HCT116 (cell line): ENCODE measurements around the gene AADAT. TPM values are rescaled to one million over a fixed set of nuclear protein-coding genes. Genes with fewer than 3 reads are reported as not detected.

Source experiments
- ATAC-seq: fragments of 200-7000 bp; cut with Tn5 transposase; 2 replicates; pipeline ENCODE4 v1.9.1; 2020; ENCODE audit warnings: mild to moderate bottlenecking, moderate library complexity
- BruUV-seq: library from RNA; stranded (reverse); fragments of 400-500 nt; replicated peaks from 2 replicates; lab custom pipeline; 2021; lab: Mats Ljungman, UMichigan
- CTCF ChIA-PET: fragments of 300-600 bp; sonication (Branson Sonifier 250); formaldehyde crosslinking; loops from one replicate; lab custom pipeline; 2021; ENCODE audit warnings: antibody characterized with exemption; lab: Charles Lee
- POLR2A ChIA-PET: fragments of 300-600, 350-600 bp; sonication (Branson Sonifier 250); formaldehyde crosslinking; loops from one replicate; lab custom pipeline; 2021; ENCODE audit warnings: antibody characterized with exemption; lab: Charles Lee
- RAD21 ChIA-PET, 2 experiments: fragments of 300-600 bp; sonication (Branson Sonifier 250); formaldehyde crosslinking; loops; one replicate each; lab custom pipeline; 2023; ENCODE audit warnings: low total read pairs in 2 of 2; ENCODE audit not compliant: uncharacterized antibody in 2 of 2, unreplicated experiment in 2 of 2, low non-redundant PET in 1 of 2; lab: Charles Lee
- DNase-seq: peaks from one replicate; pipeline ENCODE4 v3.0.0-alpha.2; 2010; ENCODE audit warnings: low read depth, low spot score
- H2AFZ ChIP-seq: fragments of 200-600 bp; shearing (Covaris generic), sonication (generic); 2 replicates; pipeline ENCODE4 v1.6.1; 2017; ENCODE audit warnings: low read depth, mixed run types, mixed read lengths, antibody characterized with exemption, low read length; ENCODE audit not compliant: poor library complexity, severe bottlenecking
- H3K27ac ChIP-seq: 2 replicates; pipeline ENCODE4 v1.5.1; 2012; ENCODE audit warnings: low read depth, low read length
- H3K27me3 ChIP-seq: fragments of 200-600 bp; sonication (generic); 2 replicates; pipeline ENCODE4 v1.6.1; 2016; ENCODE audit warnings: mixed run types, low read length, mixed read lengths; ENCODE audit not compliant: insufficient read depth
- H3K36me3 ChIP-seq, 2 experiments: fragments of 200-500 bp in 1 of 2; fragments of 200-600 bp in 1 of 2; sonication (Bioruptor generic) in 1 of 2; sonication (generic) in 1 of 2; 2 replicates each; pipeline versions ENCODE4 v1.5.1 to v1.6.1; 2014 to 2016; ENCODE audit warnings: low read length in 2 of 2, inconsistent platforms in 1 of 2, mixed read lengths in 1 of 2, mixed run types in 1 of 2; ENCODE audit not compliant: insufficient read depth in 2 of 2, control insufficient read depth in 1 of 2
- H3K4me1 ChIP-seq, 2 experiments: fragments of 200-600 bp in 1 of 2; sonication (generic) in 1 of 2; 2 replicates each; pipeline versions ENCODE4 v1.5.1 to v1.6.1; 2012 to 2017; ENCODE audit warnings: low read length in 2 of 2, inconsistent platforms in 1 of 2, mild to moderate bottlenecking in 1 of 2, mixed read lengths in 1 of 2, mixed run types in 1 of 2, moderate library complexity in 1 of 2; ENCODE audit not compliant: insufficient read depth in 2 of 2, control insufficient read depth in 1 of 2
- H3K4me2 ChIP-seq: fragments of 200-600 bp; sonication (generic); 2 replicates; pipeline ENCODE4 v1.6.1; 2017; ENCODE audit warnings: mixed run types, low read length, mixed read lengths
- H3K4me3 ChIP-seq, 2 experiments: fragments of 200-600 bp in 1 of 2; sonication (generic) in 1 of 2; replicated peaks in 1 of 2; 2 replicates each; pipeline ENCODE4 v1.5.1; 2011 to 2016; ENCODE audit warnings: low read length in 2 of 2, control low read depth in 1 of 2, low read depth in 1 of 2, mild to moderate bottlenecking in 1 of 2, mixed read lengths in 1 of 2, mixed run types in 1 of 2
- H3K79me2 ChIP-seq: fragments of 200-600 bp; sonication (generic); 2 replicates; pipeline ENCODE4 v1.6.1; 2017; ENCODE audit warnings: mild to moderate bottlenecking, mixed run types, low read length, moderate library complexity, mixed read lengths; ENCODE audit not compliant: insufficient read depth
- H3K9ac ChIP-seq: fragments of 200-600 bp; sonication (generic); 2 replicates; pipeline ENCODE4 v1.6.1; 2016; ENCODE audit warnings: low read length, mixed read lengths
- H3K9me2 ChIP-seq: fragments of 200-600 bp; sonication (generic), shearing (Covaris generic); 2 replicates; pipeline ENCODE4 v1.6.1; 2017; ENCODE audit warnings: mixed run types, mild to moderate bottlenecking, moderate library complexity; ENCODE audit not compliant: insufficient read depth
- H3K9me3 ChIP-seq, 2 experiments: fragments of 200-500 bp in 1 of 2; fragments of 200-600 bp in 1 of 2; sonication (Bioruptor generic) in 1 of 2; sonication (generic) in 1 of 2; 2 replicates each; pipeline ENCODE4 v1.6.1; 2014 to 2017; ENCODE audit warnings: low read length in 2 of 2, mixed read lengths in 2 of 2, inconsistent platforms in 1 of 2, low read depth in 1 of 2, mild to moderate bottlenecking in 1 of 2, mixed run types in 1 of 2, moderate library complexity in 1 of 2; ENCODE audit not compliant: control insufficient read depth in 1 of 2, insufficient read depth in 1 of 2
- H4K20me1 ChIP-seq: fragments of 200-600 bp; sonication (generic), shearing (Covaris generic); 2 replicates; pipeline ENCODE4 v1.6.1; 2017; ENCODE audit warnings: mixed run types, mild to moderate bottlenecking, moderate library complexity; ENCODE audit not compliant: insufficient read depth
- ATF3 ChIP-seq: IDR thresholded peaks from 2 replicates; pipeline ENCODE4 v1.6.1; 2012
- CBX3 ChIP-seq: IDR thresholded peaks from 2 replicates; pipeline ENCODE4 v1.6.1; 2012; ENCODE audit warnings: low read depth
- CEBPB ChIP-seq: IDR thresholded peaks from 2 replicates; pipeline ENCODE4 v1.6.1; 2012; ENCODE audit warnings: low read depth
- EGR1 ChIP-seq: IDR thresholded peaks from 2 replicates; pipeline ENCODE4 v1.6.1; 2012; ENCODE audit warnings: low read depth
- ELF1 ChIP-seq: IDR thresholded peaks from 2 replicates; pipeline ENCODE4 v1.6.1; 2012; ENCODE audit warnings: low read depth, borderline replicate concordance
- EZH2 ChIP-seq: fragments of 200-600 bp; sonication (generic); IDR thresholded peaks from 2 replicates; pipeline ENCODE4 v1.6.1; 2017; ENCODE audit warnings: antibody characterized with exemption, mixed run types
- EZH2phosphoT487 ChIP-seq: fragments of 200-600 bp; IDR thresholded peaks from 2 replicates; pipeline ENCODE4 v1.6.1; 2018; ENCODE audit warnings: antibody characterized with exemption, borderline replicate concordance
- FOSL1 ChIP-seq: IDR thresholded peaks from 2 replicates; pipeline ENCODE4 v1.6.1; 2012; ENCODE audit warnings: low read depth
- JUND ChIP-seq: IDR thresholded peaks from 2 replicates; pipeline ENCODE4 v1.6.1; 2012
- RAD21 ChIP-seq: IDR thresholded peaks from 2 replicates; pipeline ENCODE4 v1.6.1; 2012; ENCODE audit warnings: low read depth, mild to moderate bottlenecking
- SIN3A ChIP-seq: IDR thresholded peaks from 2 replicates; pipeline ENCODE4 v1.6.1; 2012; ENCODE audit warnings: low read depth
- SP1 ChIP-seq: IDR thresholded peaks from 2 replicates; pipeline ENCODE4 v1.6.1; 2012; ENCODE audit warnings: low read depth
- SRF ChIP-seq: IDR thresholded peaks from 2 replicates; pipeline ENCODE4 v1.6.1; 2012; ENCODE audit warnings: low read depth
- TCF7L2 ChIP-seq: IDR thresholded peaks from 2 replicates; pipeline ENCODE4 v1.7.0; 2011; ENCODE audit warnings: borderline replicate concordance, inconsistent platforms; ENCODE audit not compliant: insufficient read depth, insufficient read length; ENCODE audit errors: extremely low read depth
- YY1 ChIP-seq: IDR thresholded peaks from 2 replicates; pipeline ENCODE4 v1.6.1; 2011; ENCODE audit warnings: low read length, low read depth, moderate library complexity, mild to moderate bottlenecking; ENCODE audit not compliant: insufficient replicate concordance; ENCODE audit errors: extremely low read depth
- ZFX ChIP-seq: fragments of 450-650 bp; IDR thresholded peaks from 2 replicates; pipeline ENCODE4 v1.6.1; 2017
- ZNF274 ChIP-seq: fragments of 200-500 bp; sonication (Bioruptor generic); IDR thresholded peaks from 2 replicates; pipeline ENCODE4 v1.6.1; 2014; ENCODE audit warnings: mild to moderate bottlenecking, low read depth, low read length, inconsistent platforms
- intact Hi-C: fragments of 100-400 bp; cut with micrococcal nuclease; formaldehyde crosslinking; loops from 2 replicates; pipeline ENCODE4 v1.10.0; 2022
- total RNA-seq: library from RNA; stranded (reverse); gene quantifications from one replicate; pipeline ENCODE4 v1.2.1, GENCODE V29; 2021; ENCODE audit not compliant: unreplicated experiment
- TF ChIP-seq, protein P1 (sequence below): IDR thresholded peaks from 2 replicates; pipeline ENCODE4 v1.6.1; 2012; ENCODE audit warnings: low read depth
- TF ChIP-seq, protein P2 (sequence below), 3 experiments: fragments of 200-600 bp in 1 of 3; sonication (generic) in 1 of 3; IDR thresholded peaks in 2 of 3; conservative IDR thresholded peaks in 1 of 3; 2 replicates each; pipeline ENCODE4 v1.5.1; 2012 to 2017; ENCODE audit warnings: low read depth in 2 of 3, low read length in 2 of 3, antibody characterized with exemption in 1 of 3, borderline replicate concordance in 1 of 3, control low read depth in 1 of 3, mild to moderate bottlenecking in 1 of 3, mixed read lengths in 1 of 3, mixed run types in 1 of 3, moderate library complexity in 1 of 3; ENCODE audit not compliant: insufficient read depth in 1 of 3
- TF ChIP-seq, protein P3 (sequence below): IDR thresholded peaks from 2 replicates; pipeline ENCODE4 v1.6.1; 2011; ENCODE audit warnings: mild to moderate bottlenecking, low read length, moderate library complexity; ENCODE audit not compliant: insufficient replicate concordance; ENCODE audit errors: extremely low read depth

AADAT gene
- total RNA-seq, 1 experiment from 2014 or later, result 15.4 TPM

GRCh38 chr4:170052919-170053318 lies 36.8 kb downstream of the AADAT start:
- CTCF ChIA-PET, result no interaction called here
- Histone ChIP-seq H3K9me3 (no peaks in the 10 kb centered on the region), H2AFZ (no peak overlapping the region), H3K79me2 (no peaks in the 10 kb centered on the region), H3K27ac (no peak overlapping the region), H3K4me1 (no peaks in the 10 kb centered on the region), H3K27me3 (no peaks in the 10 kb centered on the region), H3K9ac (no peak overlapping the region), H3K36me3 (no peaks in the 10 kb centered on the region), H3K9me2 (no peaks in the 10 kb centered on the region), H3K4me3 (no peak overlapping the region), H3K4me2 (no peak overlapping the region), H4K20me1 (no peaks in the 10 kb centered on the region)
- POLR2A ChIA-PET, result no interaction called here
- no peak for TF ChIP-seq JUND
- TF ChIP-seq FOSL1, result no peak
- no peak for TF ChIP-seq EZH2phosphoT487
- TF ChIP-seq, protein P1, sequence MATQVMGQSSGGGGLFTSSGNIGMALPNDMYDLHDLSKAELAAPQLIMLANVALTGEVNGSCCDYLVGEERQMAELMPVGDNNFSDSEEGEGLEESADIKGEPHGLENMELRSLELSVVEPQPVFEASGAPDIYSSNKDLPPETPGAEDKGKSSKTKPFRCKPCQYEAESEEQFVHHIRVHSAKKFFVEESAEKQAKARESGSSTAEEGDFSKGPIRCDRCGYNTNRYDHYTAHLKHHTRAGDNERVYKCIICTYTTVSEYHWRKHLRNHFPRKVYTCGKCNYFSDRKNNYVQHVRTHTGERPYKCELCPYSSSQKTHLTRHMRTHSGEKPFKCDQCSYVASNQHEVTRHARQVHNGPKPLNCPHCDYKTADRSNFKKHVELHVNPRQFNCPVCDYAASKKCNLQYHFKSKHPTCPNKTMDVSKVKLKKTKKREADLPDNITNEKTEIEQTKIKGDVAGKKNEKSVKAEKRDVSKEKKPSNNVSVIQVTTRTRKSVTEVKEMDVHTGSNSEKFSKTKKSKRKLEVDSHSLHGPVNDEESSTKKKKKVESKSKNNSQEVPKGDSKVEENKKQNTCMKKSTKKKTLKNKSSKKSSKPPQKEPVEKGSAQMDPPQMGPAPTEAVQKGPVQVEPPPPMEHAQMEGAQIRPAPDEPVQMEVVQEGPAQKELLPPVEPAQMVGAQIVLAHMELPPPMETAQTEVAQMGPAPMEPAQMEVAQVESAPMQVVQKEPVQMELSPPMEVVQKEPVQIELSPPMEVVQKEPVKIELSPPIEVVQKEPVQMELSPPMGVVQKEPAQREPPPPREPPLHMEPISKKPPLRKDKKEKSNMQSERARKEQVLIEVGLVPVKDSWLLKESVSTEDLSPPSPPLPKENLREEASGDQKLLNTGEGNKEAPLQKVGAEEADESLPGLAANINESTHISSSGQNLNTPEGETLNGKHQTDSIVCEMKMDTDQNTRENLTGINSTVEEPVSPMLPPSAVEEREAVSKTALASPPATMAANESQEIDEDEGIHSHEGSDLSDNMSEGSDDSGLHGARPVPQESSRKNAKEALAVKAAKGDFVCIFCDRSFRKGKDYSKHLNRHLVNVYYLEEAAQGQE, result no peak
- TF ChIP-seq ZNF274, result no peak
- no peak for TF ChIP-seq RAD21
- no peak for TF ChIP-seq SP1
- no peak for TF ChIP-seq EZH2
- TF ChIP-seq ATF3, result no peak
- no peak for TF ChIP-seq TCF7L2
- TF ChIP-seq ELF1, result no peak
- TF ChIP-seq CBX3, result no peak
- TF ChIP-seq EGR1, result no peak
- TF ChIP-seq, protein P2, sequence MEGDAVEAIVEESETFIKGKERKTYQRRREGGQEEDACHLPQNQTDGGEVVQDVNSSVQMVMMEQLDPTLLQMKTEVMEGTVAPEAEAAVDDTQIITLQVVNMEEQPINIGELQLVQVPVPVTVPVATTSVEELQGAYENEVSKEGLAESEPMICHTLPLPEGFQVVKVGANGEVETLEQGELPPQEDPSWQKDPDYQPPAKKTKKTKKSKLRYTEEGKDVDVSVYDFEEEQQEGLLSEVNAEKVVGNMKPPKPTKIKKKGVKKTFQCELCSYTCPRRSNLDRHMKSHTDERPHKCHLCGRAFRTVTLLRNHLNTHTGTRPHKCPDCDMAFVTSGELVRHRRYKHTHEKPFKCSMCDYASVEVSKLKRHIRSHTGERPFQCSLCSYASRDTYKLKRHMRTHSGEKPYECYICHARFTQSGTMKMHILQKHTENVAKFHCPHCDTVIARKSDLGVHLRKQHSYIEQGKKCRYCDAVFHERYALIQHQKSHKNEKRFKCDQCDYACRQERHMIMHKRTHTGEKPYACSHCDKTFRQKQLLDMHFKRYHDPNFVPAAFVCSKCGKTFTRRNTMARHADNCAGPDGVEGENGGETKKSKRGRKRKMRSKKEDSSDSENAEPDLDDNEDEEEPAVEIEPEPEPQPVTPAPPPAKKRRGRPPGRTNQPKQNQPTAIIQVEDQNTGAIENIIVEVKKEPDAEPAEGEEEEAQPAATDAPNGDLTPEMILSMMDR (IDR thresholded peaks at IDR 0.05 in 2 of 3, conservative IDR thresholded peaks at IDR 0.05 in 1 of 3; ENCODE audit: borderline replicate concordance in 1 of 3, insufficient read depth in 1 of 3, low read depth in 2 of 3, low read length in 2 of 3), result no peak
- TF ChIP-seq YY1, result no peak
- TF ChIP-seq SIN3A, result no peak
- no peak for TF ChIP-seq SRF
- no peak for TF ChIP-seq ZFX
- no peak for TF ChIP-seq CEBPB
- TF ChIP-seq, protein P3, sequence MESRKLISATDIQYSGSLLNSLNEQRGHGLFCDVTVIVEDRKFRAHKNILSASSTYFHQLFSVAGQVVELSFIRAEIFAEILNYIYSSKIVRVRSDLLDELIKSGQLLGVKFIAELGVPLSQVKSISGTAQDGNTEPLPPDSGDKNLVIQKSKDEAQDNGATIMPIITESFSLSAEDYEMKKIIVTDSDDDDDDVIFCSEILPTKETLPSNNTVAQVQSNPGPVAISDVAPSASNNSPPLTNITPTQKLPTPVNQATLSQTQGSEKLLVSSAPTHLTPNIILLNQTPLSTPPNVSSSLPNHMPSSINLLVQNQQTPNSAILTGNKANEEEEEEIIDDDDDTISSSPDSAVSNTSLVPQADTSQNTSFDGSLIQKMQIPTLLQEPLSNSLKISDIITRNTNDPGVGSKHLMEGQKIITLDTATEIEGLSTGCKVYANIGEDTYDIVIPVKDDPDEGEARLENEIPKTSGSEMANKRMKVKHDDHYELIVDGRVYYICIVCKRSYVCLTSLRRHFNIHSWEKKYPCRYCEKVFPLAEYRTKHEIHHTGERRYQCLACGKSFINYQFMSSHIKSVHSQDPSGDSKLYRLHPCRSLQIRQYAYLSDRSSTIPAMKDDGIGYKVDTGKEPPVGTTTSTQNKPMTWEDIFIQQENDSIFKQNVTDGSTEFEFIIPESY, result no peak
- no TSS peak for BruUV-seq
- intact Hi-C loops, result no loop called here
- ATAC-seq, result no peak
- RAD21 ChIA-PET, result no interaction called here
- no peak for DNase-seq
